Activated CD8-positive, alpha-beta T cell treated with anti-CD3 and anti-CD28 coated beads for 36 hours (primary cell): ENCODE measurements around the gene ZFP36L1. TPM values are rescaled to one million over a fixed set of nuclear protein-coding genes. Genes with fewer than 3 reads are reported as not detected.
"Not testable (repeated sequence)": the region's sequence is repeated elsewhere in the genome, so short reads cannot be mapped to it uniquely, and the experiment has no call there.

Source experiments
- ATAC-seq: fragments of 200-7000 bp; cut with Tn5 transposase; one replicate; pipeline ENCODE4 v1.10.0; 2021; ENCODE audit warnings: mild to moderate bottlenecking, moderate library complexity
- CTCF ChIA-PET: fragments of 350-600 bp; sonication (Branson Sonifier 250); formaldehyde crosslinking; loops from one replicate; lab custom pipeline; 2021; ENCODE audit warnings: antibody characterized with exemption; lab: Charles Lee
- POLR2A ChIA-PET: fragments of 350-600 bp; sonication (Branson Sonifier 250); formaldehyde crosslinking; loops from one replicate; lab custom pipeline; 2021; ENCODE audit warnings: antibody characterized with exemption; lab: Charles Lee
- DNase-seq: peaks from one replicate; pipeline ENCODE4 v3.0.0-alpha.2; 2020
- H3K27ac Mint-ChIP-seq: one replicate; pipeline ENCODE4 v1.8.0; 2021; ENCODE audit warnings: mild to moderate bottlenecking, mixed read lengths
- H3K27me3 Mint-ChIP-seq: one replicate; pipeline ENCODE4 v1.8.0; 2021; ENCODE audit warnings: mixed read lengths
- H3K36me3 Mint-ChIP-seq: one replicate; pipeline ENCODE4 v1.8.0; 2021; ENCODE audit warnings: low read depth, mixed read lengths
- H3K4me1 Mint-ChIP-seq: one replicate; pipeline ENCODE4 v1.8.0; 2021; ENCODE audit warnings: low read depth, mixed read lengths
- H3K4me3 Mint-ChIP-seq: one replicate; pipeline ENCODE4 v1.8.0; 2021; ENCODE audit warnings: mild to moderate bottlenecking, moderate library complexity, mixed read lengths
- H3K9me3 Mint-ChIP-seq: one replicate; pipeline ENCODE4 v1.8.0; 2021; ENCODE audit warnings: mixed read lengths
- intact Hi-C: fragments of 100-400 bp; cut with micrococcal nuclease; formaldehyde crosslinking; loops from one replicate; pipeline ENCODE4 v1.10.0; 2022
- total RNA-seq, 2 experiments: library from RNA; stranded (reverse); gene quantifications; one replicate each; pipeline ENCODE4 v1.2.3, GENCODE V29; 2021
- TF ChIP-seq, protein P1 (sequence below): fragments of 200-600 bp; IDR thresholded peaks from one replicate; pipeline ENCODE4 v1.8.0; 2022; ENCODE audit warnings: antibody characterized with exemption, mild to moderate bottlenecking

Gene ZFP36L1
- total RNA-seq, 2 experiments from 2014 or later: 57.4 to 60.6 TPM

DNA sequence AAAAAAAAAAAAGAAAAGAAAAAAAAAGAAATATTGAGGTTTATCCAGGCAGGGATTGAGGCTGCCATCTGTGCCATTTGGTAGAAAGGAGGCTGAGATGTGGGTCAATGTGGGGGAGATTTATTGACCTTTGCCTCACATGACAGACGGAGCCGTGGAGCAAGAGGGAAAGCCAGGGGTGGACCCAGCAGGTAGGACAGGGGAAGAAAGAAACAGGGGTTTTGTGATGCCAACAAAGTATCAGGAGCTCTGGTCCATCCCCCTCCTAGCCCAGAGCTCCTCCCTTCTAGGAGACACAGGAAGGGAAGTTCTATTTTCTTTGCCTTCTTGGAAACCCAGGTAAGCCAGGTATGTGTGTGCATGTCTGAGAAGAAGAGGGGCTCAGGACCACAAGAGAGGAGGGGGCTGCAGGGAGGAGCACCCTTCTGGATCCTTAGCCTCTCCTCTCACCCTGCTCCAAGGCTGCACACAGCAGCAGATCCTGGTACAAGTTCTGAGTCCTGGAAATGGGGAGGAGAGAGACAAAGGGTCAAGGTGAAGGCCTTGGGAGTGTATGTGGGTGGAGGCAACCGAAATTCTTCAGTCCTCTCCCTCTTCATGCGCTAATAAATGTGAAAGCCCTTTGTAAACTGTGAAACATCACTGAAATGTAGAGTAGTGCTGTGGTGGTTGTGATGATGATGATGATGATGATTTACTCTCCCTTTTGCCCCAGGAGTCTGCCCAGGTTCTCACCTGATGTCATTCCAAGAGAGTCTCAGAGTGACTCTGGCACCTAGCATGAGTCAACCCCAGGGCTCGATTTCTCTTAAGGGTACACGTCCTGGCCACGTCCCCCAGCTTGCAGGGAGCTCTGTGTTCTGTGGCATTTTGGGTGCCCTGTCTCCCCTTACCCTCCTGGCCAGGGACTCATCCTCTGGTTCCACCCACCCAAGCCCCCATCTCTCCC, 26.3 kb downstream of the ZFP36L1 start:
- intact Hi-C loops: no loop called here
- DNase-seq: peak; percentile 49
- CTCF ChIA-PET: interaction anchor here (1.4 to 1.7 kb wide), 2 partner anchors 11 to 77 kb away, joined by 3 read pairs; no protein-coding TSS in a partner anchor
- Mint-ChIP-seq H3K4me1 (peaks cover 24% of the 10 kb centered on the region), H3K9me3 (no peaks in the 10 kb centered on the region), H3K36me3 (no peaks in the 10 kb centered on the region), H3K4me3 (no peak overlapping the region), H3K27me3 (no peaks in the 10 kb centered on the region), H3K27ac (no peak overlapping the region)
- TF ChIP-seq, protein P1, sequence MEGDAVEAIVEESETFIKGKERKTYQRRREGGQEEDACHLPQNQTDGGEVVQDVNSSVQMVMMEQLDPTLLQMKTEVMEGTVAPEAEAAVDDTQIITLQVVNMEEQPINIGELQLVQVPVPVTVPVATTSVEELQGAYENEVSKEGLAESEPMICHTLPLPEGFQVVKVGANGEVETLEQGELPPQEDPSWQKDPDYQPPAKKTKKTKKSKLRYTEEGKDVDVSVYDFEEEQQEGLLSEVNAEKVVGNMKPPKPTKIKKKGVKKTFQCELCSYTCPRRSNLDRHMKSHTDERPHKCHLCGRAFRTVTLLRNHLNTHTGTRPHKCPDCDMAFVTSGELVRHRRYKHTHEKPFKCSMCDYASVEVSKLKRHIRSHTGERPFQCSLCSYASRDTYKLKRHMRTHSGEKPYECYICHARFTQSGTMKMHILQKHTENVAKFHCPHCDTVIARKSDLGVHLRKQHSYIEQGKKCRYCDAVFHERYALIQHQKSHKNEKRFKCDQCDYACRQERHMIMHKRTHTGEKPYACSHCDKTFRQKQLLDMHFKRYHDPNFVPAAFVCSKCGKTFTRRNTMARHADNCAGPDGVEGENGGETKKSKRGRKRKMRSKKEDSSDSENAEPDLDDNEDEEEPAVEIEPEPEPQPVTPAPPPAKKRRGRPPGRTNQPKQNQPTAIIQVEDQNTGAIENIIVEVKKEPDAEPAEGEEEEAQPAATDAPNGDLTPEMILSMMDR: no peak
- ATAC-seq: peak; percentile 71
- POLR2A ChIA-PET: no interaction called here

DNA sequence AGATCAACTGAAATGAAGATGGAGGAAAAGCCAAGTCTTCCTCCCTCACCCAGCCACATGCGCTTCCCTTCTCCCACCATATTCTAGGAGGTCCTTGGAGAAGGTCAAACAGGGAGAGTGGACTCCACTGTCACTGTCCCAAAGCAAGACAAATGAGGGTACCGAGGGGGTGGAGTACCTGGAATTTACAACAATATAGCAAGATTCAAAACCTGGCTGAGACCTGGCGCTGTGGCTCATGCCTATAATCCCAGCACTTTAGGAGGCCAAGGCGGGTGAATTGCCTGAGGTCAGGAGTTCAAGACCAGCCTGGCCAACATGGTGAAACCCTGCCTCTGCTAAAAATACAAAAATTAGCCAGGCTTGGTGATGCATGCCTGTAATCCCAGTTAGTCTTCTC, 29.0 kb downstream of the ZFP36L1 start:
- H3K27me3 Mint-ChIP-seq, H3K36me3 Mint-ChIP-seq, ATAC-seq, H3K9me3 Mint-ChIP-seq, H3K27ac Mint-ChIP-seq, H3K4me3 Mint-ChIP-seq, DNase-seq, intact Hi-C loops: not testable (repeated sequence)
- peaks cover 15% of the 10 kb centered on the region for H3K4me1 Mint-ChIP-seq
- POLR2A ChIA-PET: interaction anchor here (1.1 kb wide), 1 partner anchor 17 kb away, joined by 3 read pairs; no protein-coding TSS in a partner anchor
- CTCF ChIA-PET: interaction anchor here (1.3 kb wide), 1 partner anchor 11 kb away, joined by 4 read pairs; no protein-coding TSS in a partner anchor

DNA sequence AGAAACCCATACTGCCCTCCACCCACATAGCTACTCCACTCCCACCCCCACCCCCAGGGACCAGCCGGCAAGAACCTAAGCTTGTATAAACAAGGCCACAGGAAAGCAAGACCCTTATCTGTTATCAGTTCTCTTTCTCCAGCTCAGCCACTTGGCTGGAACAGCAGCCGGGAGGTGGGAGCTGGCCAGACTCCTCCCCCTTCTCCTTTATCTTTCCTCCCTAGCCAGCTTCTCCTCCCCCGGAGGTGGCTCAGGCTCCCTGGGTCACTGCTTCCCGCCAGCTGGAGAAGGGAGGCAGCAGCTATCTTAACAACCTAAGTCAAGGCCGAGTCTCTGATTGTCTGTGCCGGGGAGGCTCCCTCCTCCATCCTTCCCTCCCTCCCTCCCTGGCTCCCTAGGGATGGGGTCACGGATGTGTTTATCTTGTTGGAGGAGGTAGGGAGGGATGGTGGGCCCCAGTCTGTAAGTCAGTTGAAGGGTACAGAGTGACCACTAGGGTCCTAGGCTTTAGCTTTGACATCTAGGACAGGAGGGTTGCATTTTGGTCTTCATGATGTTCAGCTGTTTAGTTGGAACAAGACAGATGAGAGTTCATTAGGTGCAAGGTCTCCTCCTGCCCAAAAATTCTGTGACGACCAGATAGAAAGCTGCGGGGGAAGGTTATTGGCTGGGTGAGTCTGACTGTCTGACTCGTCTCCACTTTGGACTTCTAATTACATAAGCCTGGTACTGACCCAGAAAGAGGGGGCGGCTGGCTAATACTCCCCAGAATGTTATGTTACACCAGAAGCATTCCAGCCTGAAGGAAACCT, 29.7 kb downstream of the ZFP36L1 start:
- intact Hi-C loops: no loop called here
- Mint-ChIP-seq H3K4me3 (no peak overlapping the region), H3K27ac (no peak overlapping the region), H3K9me3 (no peaks in the 10 kb centered on the region), H3K27me3 (no peaks in the 10 kb centered on the region), H3K36me3 (no peaks in the 10 kb centered on the region), H3K4me1 (peaks cover 17% of the 10 kb centered on the region)
- ATAC-seq (no peak), DNase-seq (no peak)
- TF ChIP-seq, protein P1: no peak
- POLR2A ChIA-PET: interaction anchor here (0.6 to 1.1 kb wide), 3 partner anchors 8 to 26 kb away, joined by 3 read pairs; no protein-coding TSS in a partner anchor
- CTCF ChIA-PET: interaction anchor here (0.9 to 1.3 kb wide), 2 partner anchors 8 to 12 kb away, joined by 4 read pairs; no protein-coding TSS in a partner anchor

DNA sequence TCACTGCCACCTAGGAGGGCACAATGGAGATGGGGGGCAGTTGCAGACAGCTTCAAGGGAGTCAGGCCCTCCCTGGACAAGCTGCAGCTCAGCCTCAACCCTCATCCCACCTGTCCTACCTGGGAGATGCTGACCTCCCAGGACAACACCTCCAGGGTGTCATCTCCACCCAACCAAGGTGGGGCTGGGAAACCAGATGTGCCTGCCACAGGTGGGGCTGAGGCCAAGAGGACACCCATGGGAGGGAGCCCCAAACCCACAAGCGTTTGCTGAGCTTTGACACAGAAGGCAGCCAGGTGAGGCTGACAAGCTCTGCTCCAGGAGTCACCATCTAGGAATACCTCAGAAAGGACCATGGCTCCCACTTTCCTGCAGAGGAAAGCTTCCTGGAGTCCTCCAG, 31.5 kb downstream of the ZFP36L1 start:
- Mint-ChIP-seq H3K27me3 (no peaks in the 10 kb centered on the region), H3K4me3 (no peak overlapping the region), H3K4me1 (peaks cover 18% of the 10 kb centered on the region), H3K36me3 (no peaks in the 10 kb centered on the region), H3K27ac (no peak overlapping the region), H3K9me3 (no peaks in the 10 kb centered on the region)
- DNase-seq (no peak), ATAC-seq (no peak)
- ChIA-PET CTCF (no interaction called here), POLR2A (interaction anchor here (1.1 kb wide), 1 partner anchor 10 kb away, joined by 3 read pairs; no protein-coding TSS in a partner anchor)
- TF ChIP-seq, protein P1: no peak
- intact Hi-C loops: no loop called here

DNA sequence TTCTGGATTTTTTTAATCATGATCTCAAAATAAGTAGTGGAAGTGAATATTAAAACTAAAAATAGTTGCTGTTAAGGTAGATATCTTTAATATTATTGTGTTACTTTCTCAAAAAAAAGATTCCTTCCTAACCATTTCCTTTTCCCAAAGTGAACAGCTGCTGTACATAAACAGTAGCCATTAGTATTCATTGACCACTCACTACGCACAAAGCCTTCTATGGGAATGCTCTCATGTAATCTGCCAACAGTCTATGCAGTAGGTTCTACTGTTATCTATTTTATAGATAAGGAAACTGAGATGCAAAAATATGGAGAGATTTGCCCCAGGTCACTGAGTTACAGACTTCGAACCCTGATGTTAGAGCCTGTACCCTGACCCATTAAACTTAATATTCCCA, 32.1 kb downstream of the ZFP36L1 start:
- CTCF ChIA-PET: interaction anchor here (0.7 kb wide), 1 partner anchor 56 kb away, joined by 4 read pairs; no protein-coding TSS in a partner anchor
- intact Hi-C loops: no loop called here
- no peaks in the 10 kb centered on the region for H3K27me3 Mint-ChIP-seq
- no peaks in the 10 kb centered on the region for H3K9me3 Mint-ChIP-seq
- no peak overlapping the region for H3K27ac Mint-ChIP-seq
- TF ChIP-seq, protein P1: no peak
- no peak for ATAC-seq
- H3K36me3 Mint-ChIP-seq: no peaks in the 10 kb centered on the region
- POLR2A ChIA-PET: interaction anchor here (0.8 to 1.1 kb wide), 2 partner anchors 9 to 23 kb away, joined by 3 read pairs; no protein-coding TSS in a partner anchor
- DNase-seq: no peak
- no peak overlapping the region for H3K4me3 Mint-ChIP-seq
- peaks cover 17% of the 10 kb centered on the region for H3K4me1 Mint-ChIP-seq
